ENCODE results near the gene NDUFS2. TPM values are rescaled to one million over a fixed set of nuclear protein-coding genes. Genes with fewer than 3 reads are reported as not detected.
A peak's percentile ranks its signal among the peaks of the same experiment; 100 is the strongest.

The NDUFS2 gene
- total RNA-seq, 1 donor from 2014 or later, result 131 TPM

DNA sequence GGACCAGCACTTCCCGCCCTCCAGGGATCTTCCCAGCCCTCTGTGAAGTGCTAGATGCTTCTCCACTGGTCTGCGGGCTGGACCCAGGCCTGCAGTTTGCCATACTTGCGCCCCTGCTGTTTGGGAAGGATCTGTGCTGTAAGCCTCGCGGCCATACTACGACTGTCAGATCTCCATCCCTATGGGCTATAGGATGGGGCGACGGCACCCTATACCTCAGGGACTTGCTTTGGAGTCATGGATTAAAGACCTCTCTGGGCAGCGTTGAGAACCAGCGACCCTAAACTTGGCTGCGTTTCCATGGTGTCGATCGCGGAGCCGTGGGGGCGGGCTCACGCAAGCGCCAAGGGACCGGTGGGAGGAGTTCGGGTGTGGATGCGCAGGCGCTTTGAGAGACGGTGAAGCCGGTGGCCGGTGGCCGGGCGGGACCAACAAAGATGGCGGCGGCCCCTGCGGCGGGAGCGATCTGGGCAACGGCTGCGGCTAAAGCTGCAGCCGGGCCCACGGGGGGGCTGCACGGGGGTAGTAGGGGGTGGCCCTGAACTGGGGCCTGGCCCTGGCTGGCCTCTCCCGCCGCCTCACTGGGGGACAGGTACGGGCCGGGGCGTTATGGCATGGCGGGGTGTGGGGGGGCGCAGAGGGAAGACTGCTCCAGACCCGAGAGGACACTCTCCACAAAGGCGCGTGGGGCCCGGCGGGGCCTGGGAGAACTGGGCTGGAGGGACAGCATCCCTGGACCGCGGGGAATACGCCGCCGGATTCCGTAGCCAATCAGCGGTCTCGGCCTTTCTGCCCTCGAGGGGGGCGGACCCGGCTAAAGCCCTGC lies 42.9 kb upstream of the NDUFS2 start, which contains the start of gene USP21:
Gene USP21, plus strand, starts transcription at position 414 of the 826 bp plus-strand sequence. CDS start 1,141 bp downstream, outside the sequence.
- Histone ChIP-seq H3K4me3 (ENCODE audit: low read depth, low read length) (peak within 1 kb of the TSS; percentile 87), H3K27me3 (ENCODE audit: control insufficient read depth, insufficient read depth, low read length) (no peaks in the 10 kb centered on the region), H3K36me3 (ENCODE audit: control insufficient read depth, insufficient read depth, low read length) (peaks cover 16% of the 10 kb centered on the region)
- TF ChIP-seq, protein P1, sequence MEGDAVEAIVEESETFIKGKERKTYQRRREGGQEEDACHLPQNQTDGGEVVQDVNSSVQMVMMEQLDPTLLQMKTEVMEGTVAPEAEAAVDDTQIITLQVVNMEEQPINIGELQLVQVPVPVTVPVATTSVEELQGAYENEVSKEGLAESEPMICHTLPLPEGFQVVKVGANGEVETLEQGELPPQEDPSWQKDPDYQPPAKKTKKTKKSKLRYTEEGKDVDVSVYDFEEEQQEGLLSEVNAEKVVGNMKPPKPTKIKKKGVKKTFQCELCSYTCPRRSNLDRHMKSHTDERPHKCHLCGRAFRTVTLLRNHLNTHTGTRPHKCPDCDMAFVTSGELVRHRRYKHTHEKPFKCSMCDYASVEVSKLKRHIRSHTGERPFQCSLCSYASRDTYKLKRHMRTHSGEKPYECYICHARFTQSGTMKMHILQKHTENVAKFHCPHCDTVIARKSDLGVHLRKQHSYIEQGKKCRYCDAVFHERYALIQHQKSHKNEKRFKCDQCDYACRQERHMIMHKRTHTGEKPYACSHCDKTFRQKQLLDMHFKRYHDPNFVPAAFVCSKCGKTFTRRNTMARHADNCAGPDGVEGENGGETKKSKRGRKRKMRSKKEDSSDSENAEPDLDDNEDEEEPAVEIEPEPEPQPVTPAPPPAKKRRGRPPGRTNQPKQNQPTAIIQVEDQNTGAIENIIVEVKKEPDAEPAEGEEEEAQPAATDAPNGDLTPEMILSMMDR (IDR thresholded peaks at IDR 0.05; ENCODE audit: insufficient read depth, low read length, severe bottlenecking), result peak; percentile 56
- DNase-seq (ENCODE audit: low read depth) (peak; percentile 71), FAIRE-seq (no peak)

DNA sequence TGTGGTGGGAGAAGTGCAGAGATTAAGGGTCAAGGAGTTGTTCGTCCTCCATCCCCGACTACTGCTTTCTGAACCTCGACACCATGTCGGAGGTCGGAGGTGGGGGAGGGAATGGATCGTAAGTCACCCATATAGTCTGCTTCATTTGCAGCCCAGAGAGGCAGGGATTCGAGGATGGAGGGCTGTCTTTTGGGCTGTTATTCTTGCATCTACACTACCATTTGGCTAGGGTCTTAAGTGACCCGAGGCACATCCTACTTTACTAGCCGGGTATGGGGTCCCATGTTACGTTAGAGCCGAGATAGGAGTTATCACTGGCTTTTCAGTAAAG lies 42.3 kb upstream of the NDUFS2 start:
- TF ChIP-seq, protein P1 (IDR thresholded peaks at IDR 0.05; ENCODE audit: insufficient read depth, low read length, severe bottlenecking), result no peak

DNA sequence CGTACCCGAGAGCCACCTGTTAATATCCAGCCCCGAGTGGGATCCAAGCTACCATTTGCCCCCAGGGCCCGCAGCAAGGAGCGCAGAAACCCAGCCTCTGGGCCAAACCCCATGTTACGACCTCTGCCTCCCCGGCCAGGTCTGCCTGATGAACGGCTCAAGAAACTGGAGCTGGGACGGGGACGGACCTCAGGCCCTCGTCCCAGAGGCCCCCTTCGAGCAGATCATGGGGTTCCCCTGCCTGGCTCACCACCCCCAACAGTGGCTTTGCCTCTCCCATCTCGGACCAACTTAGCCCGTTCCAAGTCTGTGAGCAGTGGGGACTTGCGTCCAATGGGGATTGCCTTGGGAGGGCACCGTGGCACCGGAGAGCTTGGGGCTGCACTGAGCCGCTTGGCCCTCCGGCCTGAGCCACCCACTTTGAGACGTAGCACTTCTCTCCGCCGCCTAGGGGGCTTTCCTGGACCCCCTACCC lies 41.5 kb upstream of the NDUFS2 start:
- no peaks in the 10 kb centered on the region for H3K27me3 ChIP-seq (ENCODE audit: control insufficient read depth, insufficient read depth, low read length)
- no peak overlapping the region for H3K4me3 ChIP-seq (ENCODE audit: low read depth, low read length)
- peaks cover 18% of the 10 kb centered on the region for H3K36me3 ChIP-seq (ENCODE audit: control insufficient read depth, insufficient read depth, low read length)
- FAIRE-seq, result no peak
- no peak for DNase-seq (ENCODE audit: low read depth)
- TF ChIP-seq, protein P1 (IDR thresholded peaks at IDR 0.05; ENCODE audit: insufficient read depth, low read length, severe bottlenecking), result no peak

More for the DNA sequence above, 42.3 kb upstream of the NDUFS2 start:
- Histone ChIP-seq H3K36me3 (ENCODE audit: control insufficient read depth, insufficient read depth, low read length) (peaks cover 16% of the 10 kb centered on the region), H3K27me3 (ENCODE audit: control insufficient read depth, insufficient read depth, low read length) (no peaks in the 10 kb centered on the region), H3K4me3 (ENCODE audit: low read depth, low read length) (peak overlapping the region; percentile 87)
- DNase-seq (ENCODE audit: low read depth), result no peak
- no peak for FAIRE-seq

DNA sequence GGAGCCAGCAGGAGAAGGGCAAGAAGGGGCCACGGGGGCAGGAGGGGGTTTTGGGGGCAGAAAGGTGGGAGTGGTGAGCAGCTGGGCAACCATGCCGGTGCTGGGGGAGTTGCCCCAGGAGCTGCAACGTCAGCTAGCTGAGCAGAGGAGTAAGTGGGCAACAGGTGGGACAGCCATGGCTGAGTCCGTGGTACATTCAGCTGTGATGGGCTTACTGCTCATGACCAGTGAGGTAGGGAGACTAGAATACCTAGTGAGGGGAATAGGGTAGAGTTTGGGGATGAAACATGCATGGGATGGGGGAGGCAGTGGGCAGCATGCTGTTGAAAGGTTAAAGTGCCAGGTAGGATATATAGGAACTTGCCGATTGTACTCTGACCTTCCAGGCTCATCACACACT lies 40.5 kb upstream of the NDUFS2 start:
- H3K36me3 ChIP-seq (ENCODE audit: control insufficient read depth, insufficient read depth, low read length), result peaks cover 18% of the 10 kb centered on the region
- H3K27me3 ChIP-seq (ENCODE audit: control insufficient read depth, insufficient read depth, low read length), result no peaks in the 10 kb centered on the region
- FAIRE-seq, result no peak
- no peak for DNase-seq (ENCODE audit: low read depth)
- no peak overlapping the region for H3K4me3 ChIP-seq (ENCODE audit: low read depth, low read length)
- TF ChIP-seq, protein P1 (IDR thresholded peaks at IDR 0.05; ENCODE audit: insufficient read depth, low read length, severe bottlenecking), result no peak

DNA sequence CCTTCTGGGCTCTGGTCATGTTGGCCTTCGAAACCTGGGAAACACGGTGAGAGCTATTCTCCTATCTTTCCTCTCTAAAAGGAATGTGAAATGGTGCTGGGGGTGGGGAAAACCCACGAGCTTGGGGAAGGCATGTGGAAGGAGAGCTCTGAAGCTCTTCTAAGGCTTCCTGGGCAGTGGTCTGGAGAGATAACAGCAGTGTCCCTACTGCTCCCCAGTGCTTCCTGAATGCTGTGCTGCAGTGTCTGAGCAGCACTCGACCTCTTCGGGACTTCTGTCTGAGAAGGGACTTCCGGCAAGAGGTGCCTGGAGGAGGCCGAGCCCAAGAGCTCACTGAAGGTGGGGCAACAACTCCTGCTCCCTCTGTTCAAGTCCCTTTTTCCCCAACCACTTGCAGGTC lies 40.1 kb upstream of the NDUFS2 start:
- TF ChIP-seq, protein P1 (IDR thresholded peaks at IDR 0.05; ENCODE audit: insufficient read depth, low read length, severe bottlenecking), result no peak
- Histone ChIP-seq H3K4me3 (ENCODE audit: low read depth, low read length) (no peak overlapping the region), H3K36me3 (ENCODE audit: control insufficient read depth, insufficient read depth, low read length) (peaks cover 18% of the 10 kb centered on the region), H3K27me3 (ENCODE audit: control insufficient read depth, insufficient read depth, low read length) (no peaks in the 10 kb centered on the region)
- DNase-seq (ENCODE audit: low read depth), result no peak
- no peak for FAIRE-seq

Data from bronchial epithelial cell (primary cell).